ENCODE results near the gene PRDX2. TPM values are rescaled to one million over a fixed set of nuclear protein-coding genes. Genes with fewer than 3 reads are reported as not detected.

PRDX2 gene
- total and polyA plus RNA-seq, 2 of the 4 experiments (the other 2 are of a cell fraction): 371 to 378 TPM

GRCh38 chr19:12792051-12792852, 9.3 kb downstream of the PRDX2 start:
- DNase-seq: peak; percentile 55
- no peak overlapping the region for H2BK20ac ChIP-seq (ENCODE audit: low read depth, low read length)
- peak overlapping the region; percentile 10 to 88; a peak in 2 of 4 replicates for H4K8ac ChIP-seq (ENCODE audit: low read depth in 2 of 2, low read length in 2 of 2)
- peak overlapping the region; percentile 62; the same call in 1 of the 2 replicates for H4K5ac ChIP-seq (ENCODE audit: low read depth, low read length)
- ChIA-PET CTCF (interaction anchor here (1.1 to 3.0 kb wide), 5 partner anchors 15 to 35 kb away, joined by 3 to 14 read pairs (median 8); no protein-coding TSS in a partner anchor), POLR2A (ENCODE audit: unreplicated experiment) (interaction anchor here (0.6 to 2.4 kb wide), 7 partner anchors 9 to 358 kb away, joined by 3 to 11 read pairs (median 5); partner anchors contain the start of genes IER2 and STX10)
- peak overlapping the region; percentile 80 for H3K9ac ChIP-seq (ENCODE audit: low read depth, low read length)
- H3K79me1 ChIP-seq (ENCODE audit: low read depth in 1 of 2, low read length in 2 of 2): peaks cover 0 to 39% of the 10 kb centered on the region in 2 experiments; a peak in 2 of 4 replicates
- peak overlapping the region; percentile 69 for H3K23ac ChIP-seq (ENCODE audit: low read depth, low read length)
- H3K18ac ChIP-seq (ENCODE audit: low read depth, low read length): peak overlapping the region; percentile 64; the same call in 1 of the 2 replicates
- H2BK15ac ChIP-seq (ENCODE audit: low read depth, low read length): no peak overlapping the region
- peaks cover 20% of the 10 kb centered on the region for H4K20me1 ChIP-seq (ENCODE audit: insufficient read depth, low read length)
- dilution Hi-C loops (cut with HindIII; ENCODE audit: low sequenced_read_pairs, unreplicated experiment) (no loop called here), intact Hi-C loops (cut with micrococcal nuclease) (no loop called here), in situ Hi-C loops (cut with MboI; ENCODE audit: low sequenced_read_pairs) (loop anchor here (25.0 kb wide), 1 partner anchor 1045 kb away; no protein-coding TSS in a partner anchor)
- peak overlapping the region; percentile 72 for H2AK5ac ChIP-seq (ENCODE audit: low read depth, low read length)
- H3K27ac ChIP-seq (ENCODE audit: insufficient read depth, low read length): peak overlapping the region; percentile 85
- peak overlapping the region; percentile 95 for H3K14ac ChIP-seq (replicated peaks; ENCODE audit: low read depth, low read length)
- peaks cover 19% of the 10 kb centered on the region for H3K4me1 ChIP-seq (ENCODE audit: control insufficient read depth, insufficient read depth, low read length)
- no peaks in the 10 kb centered on the region for H3K36me3 ChIP-seq (ENCODE audit: control insufficient read depth, insufficient read depth, low read length)
- BruUV-seq (replicated peaks): no TSS peak
- peak overlapping the region; percentile 97 for H3K4me3 ChIP-seq (ENCODE audit: insufficient read depth, low read depth, low read length)
- H3K9me1 ChIP-seq (ENCODE audit: insufficient read depth, low read length): no peaks in the 10 kb centered on the region; the same call in none of the 2 replicates
- peak overlapping the region; percentile 97 for H2AK9ac ChIP-seq (replicated peaks; ENCODE audit: low read depth, low read length, poor library complexity)
- peak overlapping the region; percentile 55 for H3K56ac ChIP-seq (ENCODE audit: extremely low read depth, insufficient read depth, low read length)
- H3K4ac ChIP-seq (ENCODE audit: low read depth, low read length): peak overlapping the region; percentile 83
- peak overlapping the region; percentile 81 for H2AFZ ChIP-seq (replicated peaks; ENCODE audit: low read length, poor library complexity)
- TF ChIP-seq USF2 (IDR thresholded peaks at IDR 0.05; ENCODE audit: low read depth, low read length): peak; percentile 54
- TF ChIP-seq MAZ (IDR thresholded peaks at IDR 0.05; ENCODE audit: borderline replicate concordance, low read depth, low read length): peak; percentile 60; the same call in 1 of the 2 replicates
- TF ChIP-seq CHD1 (IDR thresholded peaks at IDR 0.05; ENCODE audit: low read depth, low read length): peak; percentile 100
- TF ChIP-seq RFX5 (IDR thresholded peaks at IDR 0.05; ENCODE audit: low read depth, low read length): no peak
- H3K9me3 ChIP-seq (ENCODE audit: control insufficient read depth, insufficient read depth, low read length): no peaks in the 10 kb centered on the region
- H3K27me3 ChIP-seq (ENCODE audit: control insufficient read depth, insufficient read depth, low read length): no peaks in the 10 kb centered on the region
- peak overlapping the region; percentile 17; the same call in 1 of the 2 replicates for H2BK120ac ChIP-seq (ENCODE audit: low read depth, low read length)
- peak overlapping the region; percentile 88 for H3K4me2 ChIP-seq (ENCODE audit: low read depth, low read length)
- peak overlapping the region; percentile 92 for H2BK5ac ChIP-seq (ENCODE audit: low read depth, low read length, poor library complexity, severe bottlenecking)
- H4K91ac ChIP-seq (ENCODE audit: insufficient read depth, low read depth, low read length): peak overlapping the region; percentile 64; the same call in 1 of the 2 replicates
- ATAC-seq (ENCODE audit: low read depth): no peak
- WGBS, 2 experiments (ENCODE audit: extremely low coverage in 2 of 2, insufficient read length in 1 of 2): 0% methylated on average over 55 of the region's 84 CpGs; no CpG with 5 or more reads in 1 of the 2 experiments
